NCI-H446 treated with DMSO at 0.1 percent for 48 hours (cell line): ENCODE results near the gene DDIAS.

Experiments used
- DNase-seq: peaks from one replicate; lab custom pipeline; 2025; lab: John Stamatoyannopoulos, UW

DDIAS gene

DNA sequence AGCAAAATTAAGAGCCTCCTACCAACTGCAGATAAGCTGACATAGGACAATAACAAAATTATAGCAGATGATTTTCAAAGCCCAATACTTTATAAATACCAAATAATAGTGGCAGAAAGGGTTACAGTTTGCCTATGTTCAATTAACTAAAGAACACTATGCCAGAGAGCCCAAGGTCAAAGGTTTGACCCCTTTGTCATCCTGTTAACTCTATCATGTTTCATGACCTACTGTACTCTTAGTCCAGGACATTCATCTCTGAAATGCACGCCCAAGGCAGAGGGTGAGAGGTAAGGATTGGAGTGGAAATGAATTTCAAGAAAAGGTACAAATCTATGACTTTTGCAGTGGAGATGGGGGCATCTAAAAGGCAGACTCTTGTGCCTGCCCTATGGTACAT, 70.6 kb downstream of the DDIAS start:
- DNase-seq = no peak

DNA sequence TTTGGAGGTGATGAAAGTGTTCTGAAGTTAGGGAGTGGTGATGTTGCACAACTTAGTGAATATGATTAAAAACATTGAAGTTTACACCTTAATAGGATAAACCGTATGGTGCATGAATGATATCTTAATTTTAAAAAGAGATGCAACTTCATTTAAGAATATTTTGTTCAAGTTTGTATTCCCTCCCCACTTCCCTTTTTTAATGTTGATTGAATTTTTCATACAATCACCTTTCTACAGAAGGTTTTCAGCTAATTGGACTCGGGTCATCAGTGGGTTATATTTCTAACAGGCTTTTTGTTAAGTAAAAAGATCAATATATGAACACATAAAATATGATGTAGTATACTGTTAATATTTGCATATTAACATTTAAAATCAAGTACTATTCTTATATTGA, 72.6 kb downstream of the DDIAS start:
- no peak for DNase-seq

DNA sequence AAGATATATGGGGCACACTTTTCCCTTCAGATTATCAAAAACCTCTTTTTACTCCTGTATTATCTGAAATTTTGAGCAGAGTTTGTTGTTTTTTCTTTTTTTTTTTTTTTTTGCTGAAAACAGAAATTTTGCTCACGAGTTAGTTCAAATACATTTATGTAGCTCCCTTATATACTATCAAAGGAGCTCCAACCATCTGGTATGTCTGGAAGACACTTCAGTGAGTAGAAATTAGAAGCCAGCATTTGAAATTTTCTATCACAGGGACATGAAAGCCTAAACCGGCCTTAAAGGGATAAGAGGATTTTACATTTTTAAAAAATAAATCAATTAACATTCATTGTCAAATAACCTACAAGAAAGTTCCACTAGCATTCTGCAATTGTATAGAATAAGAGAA, 73.3 kb downstream of the DDIAS start:
- DNase-seq = no peak

DNA sequence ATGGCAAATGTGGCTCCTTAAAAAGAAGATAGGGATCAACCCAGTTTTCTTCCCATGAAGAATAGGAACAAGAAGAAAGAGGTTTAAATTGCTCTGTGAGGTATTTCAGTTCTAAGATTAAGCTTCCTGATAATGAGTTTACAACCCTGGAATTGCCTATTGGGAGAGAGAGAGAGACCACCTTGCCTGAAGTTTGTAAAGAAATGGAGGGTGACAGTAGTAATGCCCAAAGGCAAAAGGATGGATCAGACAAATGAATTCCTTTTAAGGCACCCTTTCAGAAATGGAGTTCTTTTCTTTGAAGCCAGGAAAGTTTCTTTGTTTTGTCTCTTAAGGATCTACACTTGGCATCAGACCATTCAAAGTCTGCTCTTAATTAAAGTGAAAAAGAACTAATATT, 74.3 kb downstream of the DDIAS start:
- no peak for DNase-seq

- no peak for DNase-seq
Observed at GRCh38 chr11:82976786-82977185, 75.2 kb downstream of the DDIAS start.

GRCh38 chr11:82978422-82979099, 77.0 kb downstream of the DDIAS start:
- DNase-seq = no peak

GRCh38 chr11:82979824-82980223, 78.3 kb downstream of the DDIAS start:
- no peak for DNase-seq

GRCh38 chr11:82980292-82980691, 78.8 kb downstream of the DDIAS start:
- no peak for DNase-seq

DNA sequence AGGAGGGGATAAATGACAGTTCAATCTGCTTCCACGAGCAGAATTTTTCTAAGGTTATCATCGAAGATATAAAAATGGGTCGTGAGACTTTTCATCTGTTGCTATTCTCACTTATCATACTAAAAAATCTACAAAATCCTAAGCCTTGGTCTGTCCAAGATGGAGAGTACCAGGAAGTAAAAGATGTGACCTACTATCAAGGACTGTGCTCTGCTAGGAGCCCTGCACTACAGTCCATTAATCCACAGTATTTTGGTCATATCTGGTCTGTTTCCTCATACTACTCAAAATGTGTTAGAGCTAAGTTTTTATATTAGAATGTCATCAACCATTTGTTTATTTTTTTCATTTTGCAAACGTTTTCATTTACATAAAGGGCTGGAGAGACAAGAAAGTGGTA, 79.4 kb downstream of the DDIAS start:
- no peak for DNase-seq

DNA sequence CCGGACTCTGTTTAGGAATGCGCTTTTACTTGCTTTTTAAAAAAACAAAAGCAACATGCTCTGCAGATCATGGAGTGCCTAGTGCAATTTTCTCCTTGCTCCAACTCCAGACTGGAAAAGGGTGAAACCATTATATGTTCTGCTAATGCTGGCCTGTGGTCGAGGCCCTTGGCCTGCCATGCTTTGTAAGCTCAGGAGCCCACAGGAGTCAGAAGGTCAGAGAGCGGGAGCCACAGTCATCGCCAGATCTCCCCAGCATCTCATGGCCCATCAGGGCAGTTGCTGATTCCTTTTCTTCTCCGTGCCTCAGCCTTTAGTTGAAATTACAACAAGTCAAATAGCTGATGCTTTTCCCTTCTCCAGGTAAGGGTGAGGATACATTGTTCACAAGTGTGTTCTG, 80.3 kb downstream of the DDIAS start:
- DNase-seq = no peak
